ENCODE results near the gene TOX3.

- no peak for TF ChIP-seq PBX3 (IDR thresholded peaks at IDR 0.05)
- no peak for TF ChIP-seq CTCF (IDR thresholded peaks at IDR 0.05)
- no peak for TF ChIP-seq EZH2phosphoT487 (IDR thresholded peaks at IDR 0.05; ENCODE audit: borderline replicate concordance, low read depth)
- TF ChIP-seq RCOR1 (IDR thresholded peaks at IDR 0.05; ENCODE audit: low read length): no peak
- TF ChIP-seq RXRA (IDR thresholded peaks at IDR 0.05; ENCODE audit: borderline replicate concordance, low read depth): no peak
- TF ChIP-seq GATA2 (CRISPR knock-in tag; IDR thresholded peaks at IDR 0.05): no peak
- TF ChIP-seq MAX (IDR thresholded peaks at IDR 0.05; ENCODE audit: low read depth): no peak
- TF ChIP-seq TAF1 (IDR thresholded peaks at IDR 0.05; ENCODE audit: borderline replicate concordance, low read depth, low read length): no peak
- TF ChIP-seq REST (IDR thresholded peaks at IDR 0.05; ENCODE audit: low read depth, low read length): no peak
These were observed 147.8 kb downstream of the TOX3 start for GRCh38 chr16:52399116-52399515.
